Breast epithelium (tissue), 3 donors: ENCODE measurements around the gene KRTAP4-1.

Source experiments
- POLR2A ChIP-seq: fragments of 450-650 bp; IDR thresholded peaks from one replicate; pipeline ENCODE4 v1.6.1; 2016; ENCODE audit warnings: antibody characterized with exemption, mild to moderate bottlenecking, moderate library complexity
- POLR2AphosphoS5 ChIP-seq, 3 donors: sonication (generic); formaldehyde crosslinking; IDR thresholded peaks; one replicate each; pipeline ENCODE4 v1.6.1; 2017; ENCODE audit warnings: antibody characterized with exemption in 3 of 3

- TF ChIP-seq POLR2A = no peak
- TF ChIP-seq POLR2AphosphoS5 (IDR thresholded peaks at IDR 0.05) = no peak
Measured at GRCh38 chr17:41196068-41196467, 11.4 kb upstream of the KRTAP4-1 start.
